Ectodermal cell (in vitro differentiated cells): ENCODE results near the gene DSCAML1.

Source experiments
- H3K27ac ChIP-seq: 2 replicates; pipeline ENCODE4 v1.7.0; 2013; ENCODE audit warnings: mild to moderate bottlenecking, low read depth, low read length; ENCODE audit not compliant: insufficient read depth, poor library complexity, severe bottlenecking
- H3K27me3 ChIP-seq: 2 replicates; pipeline ENCODE4 v1.7.0; 2013; ENCODE audit warnings: mild to moderate bottlenecking, low read length; ENCODE audit not compliant: insufficient read depth, control insufficient read depth, poor library complexity, severe bottlenecking
- H3K36me3 ChIP-seq: one replicate; pipeline ENCODE4 v1.7.0; 2013; ENCODE audit warnings: low read length; ENCODE audit not compliant: control insufficient read depth, insufficient read depth
- H3K4me1 ChIP-seq: one replicate; pipeline ENCODE4 v1.7.0; 2013; ENCODE audit warnings: low read length; ENCODE audit not compliant: control insufficient read depth, insufficient read depth
- H3K4me3 ChIP-seq: 2 replicates; pipeline ENCODE4 v1.7.0; 2013; ENCODE audit warnings: low read depth, low read length, control low read depth; ENCODE audit not compliant: insufficient read depth
- H3K9me3 ChIP-seq: 2 replicates; pipeline ENCODE4 v1.7.0; 2013; ENCODE audit warnings: mild to moderate bottlenecking, low read length, moderate library complexity; ENCODE audit not compliant: control insufficient read depth
- WGBS, 2 experiments: methylation state at CpG; one replicate each; pipeline ENCODE4 v1.1.7; 2013; ENCODE audit warnings: missing lambda C conversion rate in 2 of 2; 5-methylcytosine and 5-hydroxymethylcytosine counted together

DSCAML1 gene

DNA sequence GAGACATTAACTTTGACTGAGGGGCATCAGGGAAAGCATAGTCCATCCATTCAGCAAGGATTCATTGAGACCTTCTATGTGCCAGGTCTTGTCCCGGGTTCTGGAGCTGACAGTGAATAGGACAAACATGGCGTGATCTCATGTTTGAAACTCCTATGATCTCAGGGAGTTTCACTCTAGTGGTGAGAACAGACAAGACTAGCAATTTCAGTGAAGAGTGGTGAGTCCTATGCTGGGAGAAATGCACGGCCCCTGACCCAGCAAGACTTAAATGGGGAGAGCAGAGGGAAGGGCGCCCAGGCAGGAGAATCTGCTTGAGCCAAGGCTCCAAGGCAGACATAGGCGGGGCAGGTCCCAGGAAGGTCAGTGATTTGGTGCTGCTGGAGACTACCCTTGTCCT is 313.6 kb downstream of the DSCAML1 start:
- Histone ChIP-seq H3K27ac (no peak overlapping the region), H3K4me1 (peaks cover 23% of the 10 kb centered on the region), H3K4me3 (no peak overlapping the region), H3K27me3 (no peaks in the 10 kb centered on the region), H3K36me3 (no peaks in the 10 kb centered on the region), H3K9me3 (no peaks in the 10 kb centered on the region)
- WGBS, 2 experiments, result 81 to 84% methylated on average over 5 of the region's 5 CpGs

DNA sequence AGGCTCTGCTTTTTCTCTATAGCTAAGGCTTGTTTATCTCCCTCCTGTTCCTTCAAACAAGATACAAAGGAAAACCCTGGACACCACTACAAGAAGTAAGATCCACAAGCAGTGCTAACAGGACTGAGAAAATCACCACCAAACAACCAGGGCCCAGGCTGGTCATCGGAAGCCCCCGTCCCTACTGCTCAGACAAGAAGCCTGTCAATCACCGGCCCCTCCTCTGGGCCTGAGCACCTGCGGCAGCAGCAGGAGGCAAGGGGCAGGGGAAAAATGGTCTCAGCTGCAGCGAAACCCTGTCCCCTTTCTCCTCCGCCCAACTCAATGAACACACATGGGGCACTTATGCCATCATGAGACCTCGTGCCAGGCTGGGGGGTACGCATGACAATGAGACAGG is 314.1 kb downstream of the DSCAML1 start:
- Histone ChIP-seq H3K36me3 (no peaks in the 10 kb centered on the region), H3K27ac (no peak overlapping the region), H3K27me3 (no peaks in the 10 kb centered on the region), H3K9me3 (no peaks in the 10 kb centered on the region), H3K4me3 (no peak overlapping the region), H3K4me1 (peaks cover 23% of the 10 kb centered on the region)
- 40 to 49% methylated on average over 8 of the region's 8 CpGs for WGBS, 2 experiments

GRCh38 chr11:117481885-117482284 is 315.1 kb downstream of the DSCAML1 start:
- Histone ChIP-seq H3K9me3 (no peaks in the 10 kb centered on the region), H3K4me1 (peaks cover 23% of the 10 kb centered on the region), H3K27me3 (no peaks in the 10 kb centered on the region), H3K4me3 (no peak overlapping the region), H3K27ac (no peak overlapping the region), H3K36me3 (no peaks in the 10 kb centered on the region)
- 94 to 97% methylated on average over 23 of the region's 23 CpGs for WGBS, 2 experiments

GRCh38 chr11:117481036-117481435 is 316.0 kb downstream of the DSCAML1 start:
- peaks cover 23% of the 10 kb centered on the region for H3K4me1 ChIP-seq
- H3K36me3 ChIP-seq, result no peaks in the 10 kb centered on the region
- H3K9me3 ChIP-seq, result no peaks in the 10 kb centered on the region
- H3K4me3 ChIP-seq, result no peak overlapping the region
- H3K27ac ChIP-seq, result no peak overlapping the region
- 82 to 87% methylated on average over 6 of the region's 6 CpGs for WGBS, 2 experiments
- no peaks in the 10 kb centered on the region for H3K27me3 ChIP-seq

GRCh38 chr11:117480221-117480620 is 316.8 kb downstream of the DSCAML1 start:
- Histone ChIP-seq H3K4me3 (no peak overlapping the region), H3K4me1 (peaks cover 23% of the 10 kb centered on the region), H3K27ac (no peak overlapping the region), H3K27me3 (peaks cover 2% of the 10 kb centered on the region), H3K36me3 (no peaks in the 10 kb centered on the region), H3K9me3 (no peaks in the 10 kb centered on the region)
- WGBS, 2 experiments, result 96 to 97% methylated on average over 15 of the region's 15 CpGs

- Histone ChIP-seq H3K4me3 (no peak overlapping the region), H3K9me3 (no peaks in the 10 kb centered on the region), H3K4me1 (peaks cover 19% of the 10 kb centered on the region), H3K27ac (no peak overlapping the region), H3K36me3 (no peaks in the 10 kb centered on the region), H3K27me3 (peaks cover 4% of the 10 kb centered on the region)
- 92% methylated on average over 8 of the region's 8 CpGs for WGBS, 2 experiments
Observed at GRCh38 chr11:117479372-117479771, 317.6 kb downstream of the DSCAML1 start.

- 95 to 96% methylated on average over 7 of the region's 7 CpGs for WGBS, 2 experiments
- H3K27me3 ChIP-seq, result peaks cover 4% of the 10 kb centered on the region
- no peak overlapping the region for H3K4me3 ChIP-seq
Observed at GRCh38 chr11:117478926-117479325, 318.1 kb downstream of the DSCAML1 start.

GRCh38 chr11:117478126-117478860 is 318.7 kb downstream of the DSCAML1 start:
- H3K4me1 ChIP-seq, result peaks cover 10% of the 10 kb centered on the region
- 89 to 91% methylated on average over 13 of the region's 13 CpGs for WGBS, 2 experiments
- H3K36me3 ChIP-seq, result no peaks in the 10 kb centered on the region
- H3K27me3 ChIP-seq, result peaks cover 4% of the 10 kb centered on the region
- H3K27ac ChIP-seq, result no peak overlapping the region
- H3K9me3 ChIP-seq, result no peaks in the 10 kb centered on the region
- no peak overlapping the region for H3K4me3 ChIP-seq

More at GRCh38 chr11:117478926-117479325, 318.1 kb downstream of the DSCAML1 start:
- Histone ChIP-seq H3K4me1 (peaks cover 15% of the 10 kb centered on the region), H3K27ac (no peak overlapping the region), H3K9me3 (no peaks in the 10 kb centered on the region), H3K36me3 (no peaks in the 10 kb centered on the region)

GRCh38 chr11:117477721-117478120 is 319.3 kb downstream of the DSCAML1 start:
- H3K9me3 ChIP-seq, result no peaks in the 10 kb centered on the region
- 89 to 90% methylated on average over 4 of the region's 4 CpGs for WGBS, 2 experiments
- no peak overlapping the region for H3K27ac ChIP-seq
- peaks cover 4% of the 10 kb centered on the region for H3K4me1 ChIP-seq
- H3K4me3 ChIP-seq, result no peak overlapping the region
- no peaks in the 10 kb centered on the region for H3K36me3 ChIP-seq
- H3K27me3 ChIP-seq, result peaks cover 4% of the 10 kb centered on the region

DNA sequence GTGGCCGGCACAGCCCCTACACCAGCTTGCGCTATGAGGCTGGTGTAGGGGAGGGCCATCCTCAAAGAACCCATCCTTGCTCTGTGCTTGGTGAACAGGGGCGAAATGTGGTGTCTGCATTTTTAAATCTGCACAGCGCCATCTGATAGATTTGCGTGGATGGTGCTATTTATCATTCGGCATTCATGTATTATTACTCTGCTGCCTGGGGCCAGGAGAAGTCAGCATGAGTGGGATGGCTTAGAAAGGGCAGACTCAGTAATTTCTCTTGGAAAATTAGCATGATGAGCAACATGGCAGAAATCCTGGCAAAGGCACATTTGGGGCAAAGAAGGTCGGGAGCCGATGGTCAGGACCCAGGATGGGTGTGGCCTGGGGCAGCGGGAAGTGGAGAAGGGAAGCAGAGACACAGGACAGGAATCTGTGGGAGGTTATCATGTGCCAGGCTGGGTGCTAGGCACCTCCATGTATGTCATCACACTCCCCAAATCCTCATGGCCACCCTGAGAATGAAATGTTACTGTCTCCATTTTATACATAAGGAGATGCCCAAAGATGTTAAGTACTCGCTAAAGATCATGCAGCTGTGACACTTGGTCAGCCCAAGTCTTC is 320.4 kb downstream of the DSCAML1 start:
- H3K4me3 ChIP-seq, result no peak overlapping the region
- H3K27ac ChIP-seq, result no peak overlapping the region
- no peaks in the 10 kb centered on the region for H3K9me3 ChIP-seq
- H3K4me1 ChIP-seq, result no peaks in the 10 kb centered on the region
- H3K27me3 ChIP-seq, result peaks cover 4% of the 10 kb centered on the region
- no peaks in the 10 kb centered on the region for H3K36me3 ChIP-seq
- WGBS, 2 experiments, result 92 to 95% methylated on average over 10 of the region's 10 CpGs
